ENCODE data around the gene TMEM170B.
"Not testable (repeated sequence)": the region's sequence is repeated elsewhere in the genome, so short reads cannot be mapped to it uniquely, and the experiment has no call there.

The TMEM170B gene

DNA sequence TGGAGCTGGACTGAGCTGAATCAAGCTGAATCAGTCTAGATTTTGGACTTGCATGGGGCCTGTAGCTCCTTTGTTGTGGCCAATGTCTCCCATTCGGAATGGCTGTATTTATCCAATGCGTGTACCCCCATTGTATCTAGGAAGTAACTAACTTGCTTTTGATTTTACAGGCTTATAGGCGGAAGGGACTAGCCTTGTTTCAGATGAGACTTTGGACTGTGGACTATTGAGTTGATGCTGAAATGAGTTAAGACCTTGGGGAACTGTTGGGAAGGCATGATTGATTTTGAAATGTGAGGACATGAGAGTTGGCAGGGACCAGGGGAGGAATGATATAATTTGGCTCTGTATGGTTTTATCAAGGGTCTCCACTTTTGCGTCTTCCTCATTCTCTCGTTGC lies 3.0 kb upstream of the TMEM170B start:
- Histone ChIP-seq H3K9me3 (ENCODE audit: control insufficient read depth in 1 of 2, low read length in 2 of 2) (no peaks in the 10 kb centered on the region), H3K36me3 (ENCODE audit: control insufficient read depth in 1 of 2, insufficient read depth in 2 of 2, low read length in 2 of 2) (no peaks in the 10 kb centered on the region), H3K27ac (ENCODE audit: low read length) (no peak overlapping the region), H3K27me3 (ENCODE audit: low read depth, low read length) (no peaks in the 10 kb centered on the region), H3K4me1 (ENCODE audit: control insufficient read depth in 1 of 2, insufficient read depth in 2 of 2, low read length in 2 of 2) (peaks cover 3 to 4% of the 10 kb centered on the region in 2 donors), H3K4me3 (ENCODE audit: low read depth in 1 of 2, low read length in 2 of 2) (no peak overlapping the region)

DNA sequence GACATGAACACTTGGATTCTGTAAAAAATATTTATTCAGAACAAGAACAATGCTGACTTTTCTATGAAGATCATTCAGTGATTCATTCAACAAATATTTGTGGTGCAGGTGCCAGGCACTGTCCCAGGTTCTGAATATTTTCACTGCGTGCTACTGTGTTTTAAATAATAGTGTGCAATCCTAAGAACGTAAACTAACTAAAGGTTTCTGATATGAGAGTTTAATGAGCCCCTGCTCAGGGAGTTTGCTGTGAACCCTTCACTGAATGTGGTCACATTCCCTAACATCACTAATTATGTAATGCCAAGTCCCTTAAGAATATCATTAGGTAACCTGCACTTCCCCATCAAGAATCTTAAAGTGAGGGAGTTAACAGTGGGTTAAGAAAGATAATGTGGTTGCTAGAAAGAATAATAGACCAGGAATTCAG lies 1.7 kb upstream of the TMEM170B start:
- Histone ChIP-seq H3K27ac (ENCODE audit: low read length) (no peak overlapping the region), H3K36me3 (ENCODE audit: control insufficient read depth in 1 of 2, insufficient read depth in 2 of 2, low read length in 2 of 2) (no peaks in the 10 kb centered on the region), H3K27me3 (ENCODE audit: low read depth, low read length) (no peaks in the 10 kb centered on the region), H3K4me3 (ENCODE audit: low read depth in 1 of 2, low read length in 2 of 2) (no peak overlapping the region), H3K4me1 (ENCODE audit: control insufficient read depth in 1 of 2, insufficient read depth in 2 of 2, low read length in 2 of 2) (peaks cover 3 to 4% of the 10 kb centered on the region in 2 donors), H3K9me3 (ENCODE audit: control insufficient read depth in 1 of 2, low read length in 2 of 2) (no peaks in the 10 kb centered on the region)

DNA sequence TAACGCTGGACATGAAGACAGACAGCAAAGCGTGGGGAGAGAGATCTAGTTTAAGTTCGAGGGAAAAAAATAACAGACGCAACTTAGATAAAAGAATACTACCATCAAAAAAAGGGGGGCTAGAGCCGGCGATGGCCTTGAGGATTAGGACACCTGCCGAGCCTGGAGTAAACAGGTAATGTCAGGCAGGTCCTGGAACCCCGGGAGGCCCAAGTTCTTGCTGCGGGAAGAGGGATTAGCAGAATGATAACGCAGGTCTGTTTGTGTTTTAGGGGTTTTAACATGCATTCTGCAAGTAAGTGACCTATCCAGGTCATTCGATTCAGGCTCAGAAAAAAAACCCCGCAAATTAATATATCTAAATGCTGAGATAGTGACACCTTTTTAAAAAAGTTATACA lies 754 bp upstream of the TMEM170B start:
- H3K27ac ChIP-seq (ENCODE audit: low read length) = no peak overlapping the region
- no peaks in the 10 kb centered on the region for H3K27me3 ChIP-seq (ENCODE audit: low read depth, low read length)
- peak overlapping the region; percentile 62 to 85 for H3K4me3 ChIP-seq (ENCODE audit: low read depth in 1 of 2, low read length in 2 of 2)
- no peaks in the 10 kb centered on the region for H3K36me3 ChIP-seq (ENCODE audit: control insufficient read depth in 1 of 2, insufficient read depth in 2 of 2, low read length in 2 of 2)
- no peaks in the 10 kb centered on the region for H3K9me3 ChIP-seq (ENCODE audit: control insufficient read depth in 1 of 2, low read length in 2 of 2)
- peaks cover 2 to 4% of the 10 kb centered on the region in 2 donors for H3K4me1 ChIP-seq (ENCODE audit: control insufficient read depth in 1 of 2, insufficient read depth in 2 of 2, low read length in 2 of 2)

DNA sequence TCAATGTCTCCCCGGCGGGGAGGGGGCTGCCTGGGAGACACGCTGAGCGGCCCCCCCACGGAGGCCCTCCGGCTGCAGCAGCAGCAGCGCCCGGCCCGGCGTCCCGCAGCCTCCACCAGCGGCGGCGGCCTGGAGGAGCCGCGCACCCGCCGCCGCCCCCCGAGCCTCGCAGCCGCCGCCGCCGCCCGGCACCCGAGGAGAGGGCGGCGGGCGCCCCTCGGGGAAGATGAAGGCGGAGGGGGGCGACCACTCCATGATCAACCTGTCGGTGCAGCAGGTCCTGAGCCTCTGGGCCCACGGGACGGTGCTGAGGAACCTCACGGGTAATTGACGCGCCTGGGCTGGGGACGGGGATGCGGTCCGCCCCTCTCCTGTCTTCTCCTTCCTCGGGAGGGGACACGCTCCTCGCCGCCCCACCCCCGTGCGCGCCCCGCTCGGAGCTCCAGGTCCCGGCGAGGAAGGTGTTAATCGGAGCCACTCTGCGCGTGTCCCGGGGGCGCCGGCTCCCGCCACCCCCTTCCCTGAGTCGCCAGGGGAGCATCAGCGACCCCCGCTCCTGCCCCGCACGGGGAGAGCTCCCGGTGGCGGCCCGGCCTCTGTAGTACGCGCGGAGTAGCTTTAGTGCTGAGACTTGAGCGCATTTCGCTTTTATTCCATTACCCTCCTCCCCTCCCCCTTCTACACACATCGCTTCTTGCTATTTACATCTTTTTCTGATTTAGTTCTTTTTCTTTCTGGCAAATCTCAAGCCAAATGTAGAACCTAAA lies 686 bp downstream of the TMEM170B start:
- Histone ChIP-seq H3K27ac (ENCODE audit: low read length) (peak overlapping the region; percentile 33), H3K9me3 (ENCODE audit: control insufficient read depth in 1 of 2, low read length in 2 of 2) (no peaks in the 10 kb centered on the region), H3K27me3 (ENCODE audit: low read depth, low read length) (no peaks in the 10 kb centered on the region), H3K4me1 (ENCODE audit: control insufficient read depth in 1 of 2, insufficient read depth in 2 of 2, low read length in 2 of 2) (peaks cover 0 to 4% of the 10 kb centered on the region in 2 donors), H3K36me3 (ENCODE audit: control insufficient read depth in 1 of 2, insufficient read depth in 2 of 2, low read length in 2 of 2) (no peaks in the 10 kb centered on the region), H3K4me3 (ENCODE audit: low read depth in 1 of 2, low read length in 2 of 2) (peak overlapping the region; percentile 75 to 85)

DNA sequence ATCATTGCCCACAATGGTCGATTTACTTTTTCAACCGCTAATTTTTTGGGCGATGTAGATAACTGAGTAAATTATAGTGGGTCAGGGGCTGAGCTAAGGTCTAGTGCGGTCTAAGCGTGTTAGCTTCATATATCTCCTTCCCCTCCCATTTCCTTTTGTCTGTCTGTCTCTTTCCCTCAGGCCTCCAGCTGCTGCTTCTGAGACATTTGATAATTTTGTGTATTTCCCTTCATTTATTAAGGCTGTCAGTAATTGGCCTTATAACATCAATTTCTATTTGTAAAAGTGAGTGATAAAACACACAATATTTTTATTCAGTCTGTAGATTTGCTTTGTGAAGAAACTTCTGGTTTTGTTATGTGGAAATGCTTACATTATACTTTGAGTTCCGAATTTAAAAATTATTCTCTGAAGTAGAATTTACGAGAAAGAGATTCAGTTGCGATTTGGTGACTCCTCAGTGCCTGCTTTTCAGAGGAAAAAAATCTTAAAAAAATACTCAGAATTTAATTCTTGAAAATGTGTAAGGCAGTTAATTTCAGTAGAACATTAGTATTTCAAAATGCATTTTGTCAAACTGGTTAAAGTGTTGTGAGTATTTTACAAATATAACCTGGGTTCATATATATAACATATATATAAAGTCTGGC lies 1.4 kb downstream of the TMEM170B start:
- no peaks in the 10 kb centered on the region for H3K36me3 ChIP-seq (ENCODE audit: control insufficient read depth in 1 of 2, insufficient read depth in 2 of 2, low read length in 2 of 2)
- peak overlapping the region; percentile 33 for H3K27ac ChIP-seq (ENCODE audit: low read length)

DNA sequence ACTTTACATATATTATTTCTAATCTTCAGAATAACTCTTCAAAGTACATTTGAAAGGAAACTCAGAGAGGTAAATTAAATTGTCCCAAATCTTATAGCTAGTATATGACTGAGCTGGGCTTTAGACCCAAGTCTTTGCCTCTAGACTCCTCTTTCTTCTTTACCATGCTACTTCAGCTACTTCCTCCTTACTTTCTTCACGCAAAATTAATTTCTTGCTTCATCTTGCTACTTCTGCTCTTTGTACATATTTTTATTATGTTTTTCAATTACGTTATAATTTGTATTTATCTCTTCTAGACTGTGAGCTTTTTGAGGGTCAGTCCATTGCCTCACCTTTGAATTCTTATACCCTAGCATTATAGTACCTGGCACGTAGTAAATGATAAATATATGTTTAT lies 5.3 kb downstream of the TMEM170B start:
- H3K4me3 ChIP-seq (ENCODE audit: low read depth in 1 of 2, low read length in 2 of 2) = no peak overlapping the region
- no peaks in the 10 kb centered on the region for H3K9me3 ChIP-seq (ENCODE audit: control insufficient read depth in 1 of 2, low read length in 2 of 2)
- H3K27me3 ChIP-seq (ENCODE audit: low read depth, low read length) = no peaks in the 10 kb centered on the region
- H3K27ac ChIP-seq (ENCODE audit: low read length) = no peak overlapping the region
- H3K4me1 ChIP-seq (ENCODE audit: control insufficient read depth in 1 of 2, insufficient read depth in 2 of 2, low read length in 2 of 2) = no peaks in the 10 kb centered on the region
- no peaks in the 10 kb centered on the region for H3K36me3 ChIP-seq (ENCODE audit: control insufficient read depth in 1 of 2, insufficient read depth in 2 of 2, low read length in 2 of 2)

More for the DNA sequence above, 1.4 kb downstream of the TMEM170B start:
- no peaks in the 10 kb centered on the region for H3K9me3 ChIP-seq (ENCODE audit: control insufficient read depth in 1 of 2, low read length in 2 of 2)
- H3K4me1 ChIP-seq (ENCODE audit: control insufficient read depth in 1 of 2, insufficient read depth in 2 of 2, low read length in 2 of 2) = peaks cover 0 to 4% of the 10 kb centered on the region in 2 donors
- H3K4me3 ChIP-seq (ENCODE audit: low read depth in 1 of 2, low read length in 2 of 2) = peak overlapping the region; percentile 75 to 85
- no peaks in the 10 kb centered on the region for H3K27me3 ChIP-seq (ENCODE audit: low read depth, low read length)

DNA sequence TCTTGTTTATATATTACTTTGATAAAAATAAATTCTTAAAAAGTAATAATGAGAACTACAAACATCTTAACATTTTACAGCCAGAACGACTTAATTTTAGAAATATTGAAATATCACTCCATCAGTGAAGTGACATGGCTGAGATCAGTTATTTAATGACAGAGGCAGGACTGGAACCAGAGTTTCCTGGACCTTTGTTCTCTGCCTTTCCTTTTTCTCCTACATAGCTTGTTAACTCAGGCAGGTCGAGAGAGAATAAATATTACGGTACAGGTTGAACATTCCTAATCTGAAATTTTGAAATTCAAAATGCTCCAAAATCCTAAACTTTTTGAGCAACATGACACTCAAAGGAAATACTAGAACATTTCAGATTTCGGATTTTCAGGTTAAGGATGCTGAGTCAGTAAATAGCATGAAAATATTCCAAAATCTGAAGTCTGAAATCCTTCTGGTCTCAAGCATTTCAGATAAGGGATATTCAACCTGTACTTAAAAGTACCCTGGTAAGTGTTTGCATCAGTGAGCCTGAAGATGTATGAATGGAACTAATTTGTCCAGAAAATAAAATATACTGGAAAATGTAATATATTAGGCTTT lies 6.5 kb downstream of the TMEM170B start:
- Histone ChIP-seq H3K27ac (ENCODE audit: low read length) (no peak overlapping the region), H3K4me1 (ENCODE audit: control insufficient read depth in 1 of 2, insufficient read depth in 2 of 2, low read length in 2 of 2) (no peaks in the 10 kb centered on the region)

DNA sequence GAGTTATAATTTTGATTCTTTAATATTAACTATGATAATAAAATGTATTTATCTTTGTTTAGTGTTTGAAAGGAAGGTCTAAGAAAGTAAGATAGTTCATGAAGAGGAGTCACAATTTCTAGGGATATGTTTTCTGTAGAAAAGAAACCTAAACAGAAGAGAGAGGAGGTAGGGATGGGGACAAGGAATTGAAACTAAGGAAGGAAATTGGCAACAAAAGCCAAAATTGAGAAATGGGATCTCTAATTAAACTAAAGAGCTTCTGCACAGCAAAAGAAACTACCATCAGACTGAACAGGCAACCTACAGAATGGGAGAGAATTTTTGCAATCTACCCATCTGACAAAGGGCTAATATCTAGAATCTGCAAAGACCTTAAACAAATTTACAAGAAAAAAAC lies 10.3 kb downstream of the TMEM170B start:
- H3K27me3 ChIP-seq (ENCODE audit: low read depth, low read length); H3K4me3 ChIP-seq (ENCODE audit: low read depth in 1 of 2, low read length in 2 of 2); H3K36me3 ChIP-seq (ENCODE audit: control insufficient read depth in 1 of 2, insufficient read depth in 2 of 2, low read length in 2 of 2); H3K27ac ChIP-seq (ENCODE audit: low read length); H3K9me3 ChIP-seq (ENCODE audit: control insufficient read depth in 1 of 2, low read length in 2 of 2); H3K4me1 ChIP-seq (ENCODE audit: control insufficient read depth in 1 of 2, insufficient read depth in 2 of 2, low read length in 2 of 2): not testable (repeated sequence)

More for the DNA sequence above, 6.5 kb downstream of the TMEM170B start:
- no peak overlapping the region for H3K4me3 ChIP-seq (ENCODE audit: low read depth in 1 of 2, low read length in 2 of 2)
- H3K36me3 ChIP-seq (ENCODE audit: control insufficient read depth in 1 of 2, insufficient read depth in 2 of 2, low read length in 2 of 2) = no peaks in the 10 kb centered on the region
- H3K9me3 ChIP-seq (ENCODE audit: control insufficient read depth in 1 of 2, low read length in 2 of 2) = no peaks in the 10 kb centered on the region
- no peaks in the 10 kb centered on the region for H3K27me3 ChIP-seq (ENCODE audit: low read depth, low read length)

DNA sequence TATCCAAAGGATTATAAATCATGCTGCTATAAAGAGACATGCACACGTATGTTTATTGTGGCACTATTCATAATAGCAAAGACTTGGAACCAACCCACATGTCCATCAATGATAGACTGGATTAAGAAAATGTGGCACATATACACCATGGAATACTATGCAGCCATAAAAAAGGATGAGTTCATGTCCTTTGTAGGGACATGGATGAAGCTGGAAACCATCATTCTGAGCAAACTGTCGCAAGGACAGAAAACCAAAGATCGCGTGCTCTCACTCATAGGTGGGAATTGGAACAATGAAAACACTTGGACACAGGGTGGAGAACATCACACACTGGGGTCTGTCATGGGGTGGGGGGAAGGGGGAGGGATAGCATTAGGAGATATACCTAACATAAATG lies 11.0 kb downstream of the TMEM170B start:
- not testable (repeated sequence) for H3K27me3 ChIP-seq (ENCODE audit: low read depth, low read length)

DNA sequence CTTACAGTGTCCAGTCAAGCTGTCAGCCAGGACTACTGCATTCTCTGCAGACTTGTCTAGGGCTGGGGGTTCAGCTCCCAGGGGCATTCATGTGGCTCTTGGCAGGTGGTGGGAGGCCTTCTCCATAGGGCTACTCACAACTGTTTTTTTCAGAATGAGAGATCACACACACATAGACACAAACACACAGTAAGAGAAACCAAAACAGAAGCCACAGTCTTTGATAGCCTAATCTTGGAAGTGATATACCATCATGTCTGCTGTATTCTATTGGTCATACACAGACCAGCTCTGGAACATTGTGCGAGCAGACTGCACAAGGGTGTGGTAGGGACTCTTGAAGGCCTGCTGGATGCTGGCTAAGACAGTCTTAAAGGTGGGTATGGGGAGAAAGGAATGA lies 13.5 kb downstream of the TMEM170B start:
- Histone ChIP-seq H3K4me3 (ENCODE audit: low read depth in 1 of 2, low read length in 2 of 2) (no peak overlapping the region), H3K36me3 (ENCODE audit: control insufficient read depth in 1 of 2, insufficient read depth in 2 of 2, low read length in 2 of 2) (no peaks in the 10 kb centered on the region), H3K9me3 (ENCODE audit: control insufficient read depth in 1 of 2, low read length in 2 of 2) (no peaks in the 10 kb centered on the region), H3K4me1 (ENCODE audit: control insufficient read depth in 1 of 2, insufficient read depth in 2 of 2, low read length in 2 of 2) (no peaks in the 10 kb centered on the region), H3K27ac (ENCODE audit: low read length) (no peak overlapping the region), H3K27me3 (ENCODE audit: low read depth, low read length) (no peaks in the 10 kb centered on the region)

More for the DNA sequence above, 11.0 kb downstream of the TMEM170B start:
- H3K36me3 ChIP-seq (ENCODE audit: control insufficient read depth in 1 of 2, insufficient read depth in 2 of 2, low read length in 2 of 2); H3K4me1 ChIP-seq (ENCODE audit: control insufficient read depth in 1 of 2, insufficient read depth in 2 of 2, low read length in 2 of 2); H3K4me3 ChIP-seq (ENCODE audit: low read depth in 1 of 2, low read length in 2 of 2); H3K27ac ChIP-seq (ENCODE audit: low read length); H3K9me3 ChIP-seq (ENCODE audit: control insufficient read depth in 1 of 2, low read length in 2 of 2): not testable (repeated sequence)

DNA sequence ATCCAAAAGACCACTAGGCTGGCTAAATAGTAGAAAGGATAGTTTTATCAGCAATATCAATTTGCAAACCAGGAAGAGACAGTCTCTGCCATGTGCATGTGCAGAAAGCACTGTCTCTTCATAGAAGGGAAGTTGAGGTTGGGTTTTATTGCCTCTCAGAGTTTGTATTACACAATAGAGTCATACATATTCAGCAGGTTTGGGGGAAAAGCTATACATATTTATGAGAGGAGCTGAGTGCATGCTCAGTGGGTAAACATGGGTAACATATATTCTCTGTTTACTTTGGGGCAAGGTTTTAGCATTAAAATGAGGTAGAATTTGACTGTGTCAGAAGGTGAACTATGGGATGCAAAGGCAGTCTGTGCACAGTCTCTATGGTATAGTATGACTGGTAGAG lies 14.9 kb downstream of the TMEM170B start:
- H3K27me3 ChIP-seq (ENCODE audit: low read depth, low read length) = no peaks in the 10 kb centered on the region
- no peaks in the 10 kb centered on the region for H3K36me3 ChIP-seq (ENCODE audit: control insufficient read depth in 1 of 2, insufficient read depth in 2 of 2, low read length in 2 of 2)
- H3K4me3 ChIP-seq (ENCODE audit: low read depth in 1 of 2, low read length in 2 of 2) = no peak overlapping the region
- no peaks in the 10 kb centered on the region for H3K9me3 ChIP-seq (ENCODE audit: control insufficient read depth in 1 of 2, low read length in 2 of 2)
- no peak overlapping the region for H3K27ac ChIP-seq (ENCODE audit: low read length)
- H3K4me1 ChIP-seq (ENCODE audit: control insufficient read depth in 1 of 2, insufficient read depth in 2 of 2, low read length in 2 of 2) = no peaks in the 10 kb centered on the region
